Measurements from ENCODE around the gene HMG20A. TPM values are rescaled to one million over a fixed set of nuclear protein-coding genes. Genes with fewer than 3 reads are reported as not detected.

The HMG20A gene
- total and polyA plus RNA-seq, 9 of the 15 experiments (the other 6 are each of a cell fraction or from before 2014, with no cell fraction given), result 25.0 to 68.1 (median 38.9) TPM

DNA sequence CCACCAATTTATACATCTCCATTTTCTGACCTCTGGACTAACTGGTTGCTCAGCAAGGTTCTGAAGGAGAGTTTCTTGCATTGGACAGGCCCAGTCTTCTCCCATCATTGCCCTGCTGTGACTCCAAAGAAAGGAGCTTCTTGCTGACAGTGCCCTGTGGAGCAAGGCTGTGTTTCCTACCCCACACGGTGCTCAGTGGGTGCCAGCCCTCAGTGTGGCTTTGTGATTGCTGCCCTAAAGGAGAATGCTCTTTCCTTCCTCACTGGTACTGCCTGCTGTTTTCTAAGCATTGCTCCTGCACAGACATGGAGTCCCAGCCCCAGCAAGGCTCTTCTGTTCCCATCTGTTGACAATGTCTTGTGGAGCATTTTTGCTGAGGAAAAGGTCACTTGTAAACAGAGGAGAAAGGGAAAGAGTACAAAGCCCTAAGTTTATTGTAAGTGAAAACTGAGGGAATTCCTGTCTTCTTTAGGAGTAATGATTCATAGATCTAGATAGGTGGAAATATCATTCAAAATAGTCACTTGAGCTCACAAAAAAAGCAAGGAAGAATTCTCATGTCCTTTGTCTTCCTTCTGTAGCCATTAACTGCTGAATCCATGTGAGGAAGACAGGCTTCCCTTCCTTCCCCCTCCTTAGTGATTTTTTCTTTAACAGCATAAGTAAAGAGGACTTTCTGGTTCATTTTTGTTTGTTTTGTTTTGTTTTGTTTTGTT lies 62.9 kb downstream of the HMG20A start (continued):
- TF ChIP-seq, protein P1, sequence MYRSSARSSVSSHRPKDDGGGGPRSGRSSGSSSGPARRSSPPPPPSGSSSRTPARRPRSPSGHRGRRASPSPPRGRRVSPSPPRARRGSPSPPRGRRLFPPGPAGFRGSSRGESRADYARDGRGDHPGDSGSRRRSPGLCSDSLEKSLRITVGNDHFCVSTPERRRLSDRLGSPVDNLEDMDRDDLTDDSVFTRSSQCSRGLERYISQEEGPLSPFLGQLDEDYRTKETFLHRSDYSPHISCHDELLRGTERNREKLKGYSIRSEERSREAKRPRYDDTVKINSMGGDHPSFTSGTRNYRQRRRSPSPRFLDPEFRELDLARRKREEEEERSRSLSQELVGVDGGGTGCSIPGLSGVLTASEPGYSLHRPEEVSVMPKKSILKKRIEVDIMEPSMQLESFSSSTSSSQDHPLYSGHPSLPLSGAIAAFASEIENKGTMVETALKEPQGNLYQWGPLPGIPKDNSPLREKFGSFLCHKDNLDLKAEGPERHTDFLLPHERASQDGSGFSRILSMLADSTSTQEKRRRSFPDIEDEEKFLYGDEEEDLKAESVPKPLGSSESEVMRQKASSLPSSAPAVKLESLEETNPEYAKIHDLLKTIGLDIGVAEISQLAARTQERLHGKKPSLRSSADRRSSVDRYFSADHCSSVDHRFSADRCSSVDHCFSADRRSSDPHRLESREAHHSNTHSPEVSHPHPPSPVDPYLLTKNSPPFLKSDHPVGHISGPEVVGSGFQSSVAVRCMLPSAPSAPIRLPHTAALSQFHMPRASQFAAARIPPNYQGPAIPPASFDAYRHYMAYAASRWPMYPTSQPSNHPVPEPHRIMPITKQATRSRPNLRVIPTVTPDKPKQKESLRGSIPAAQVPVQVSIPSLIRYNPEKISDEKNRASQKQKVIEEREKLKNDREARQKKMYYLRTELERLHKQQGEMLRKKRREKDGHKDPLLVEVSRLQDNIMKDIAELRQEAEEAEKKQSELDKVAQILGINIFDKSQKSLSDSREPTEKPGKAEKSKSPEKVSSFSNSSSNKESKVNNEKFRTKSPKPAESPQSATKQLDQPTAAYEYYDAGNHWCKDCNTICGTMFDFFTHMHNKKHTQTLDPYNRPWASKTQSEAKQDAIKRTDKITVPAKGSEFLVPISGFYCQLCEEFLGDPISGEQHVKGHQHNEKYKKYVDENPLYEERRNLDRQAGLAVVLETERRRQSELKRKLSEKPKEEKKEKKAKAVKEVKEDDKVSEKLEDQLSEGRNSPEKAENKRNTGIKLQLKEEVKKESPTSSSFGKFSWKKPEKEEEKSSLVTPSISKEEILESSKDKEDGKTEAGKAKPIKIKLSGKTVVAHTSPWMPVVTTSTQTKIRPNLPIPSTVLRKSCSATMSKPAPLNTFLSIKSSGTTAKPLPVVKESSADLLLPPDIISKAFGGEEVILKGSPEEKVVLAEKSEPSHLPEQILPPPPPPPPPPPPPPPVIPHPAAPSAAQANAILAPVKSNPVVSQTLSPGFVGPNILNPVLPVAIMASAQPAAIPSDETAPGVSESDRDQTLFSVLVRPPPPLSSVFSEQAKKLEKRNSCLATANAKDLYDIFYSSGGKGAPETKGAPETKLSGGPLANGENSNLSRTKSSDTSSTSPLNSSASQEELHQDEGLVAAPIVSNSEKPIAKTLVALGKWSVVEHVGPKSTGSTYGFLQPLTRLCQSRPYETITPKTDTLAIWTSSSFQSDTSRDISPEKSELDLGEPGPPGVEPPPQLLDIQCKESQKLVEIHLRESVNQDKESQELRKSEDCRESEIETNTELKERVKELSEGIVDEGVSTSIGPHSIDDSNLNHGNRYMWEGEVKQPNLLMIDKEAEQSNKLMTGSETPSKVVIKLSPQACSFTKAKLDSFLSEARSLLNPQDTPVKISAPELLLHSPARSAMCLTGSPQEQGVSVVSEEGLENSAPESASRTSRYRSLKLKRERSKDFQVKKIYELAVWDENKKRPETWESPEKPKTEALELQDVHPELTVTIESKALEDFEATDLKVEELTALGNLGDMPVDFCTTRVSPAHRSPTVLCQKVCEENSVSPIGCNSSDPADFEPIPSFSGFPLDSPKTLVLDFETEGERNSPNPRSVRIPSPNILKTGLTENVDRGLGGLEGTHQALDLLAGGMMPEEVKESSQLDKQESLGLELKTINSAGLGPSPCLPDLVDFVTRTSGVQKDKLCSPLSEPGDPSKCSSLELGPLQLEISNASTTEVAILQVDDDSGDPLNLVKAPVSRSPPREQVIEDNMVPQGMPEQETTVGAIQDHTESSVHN (IDR thresholded peaks at IDR 0.05; ENCODE audit: borderline replicate concordance in 1 of 2, low read depth in 1 of 2), result no peak
- TF ChIP-seq ZNF76 (CRISPR knock-in tag; IDR thresholded peaks at IDR 0.05; ENCODE audit: borderline replicate concordance), result no peak
